Progenitor cell of endocrine pancreas (in vitro differentiated cells): Measurements from ENCODE around the gene GLRA3. TPM values are rescaled to one million over a fixed set of nuclear protein-coding genes. Genes with fewer than 3 reads are reported as not detected.

Source experiments
- DNase-seq: peaks from one replicate; pipeline ENCODE4 v3.0.0; 2021; ENCODE audit warnings: low spot score; ENCODE audit not compliant: unreplicated experiment
- H3K27ac Mint-ChIP-seq: 2 replicates; pipeline ENCODE4 v1.8.0; 2021; ENCODE audit warnings: mild to moderate bottlenecking, moderate library complexity, mixed read lengths
- H3K27me3 Mint-ChIP-seq: 2 replicates; pipeline ENCODE4 v1.8.0; 2021; ENCODE audit warnings: mixed read lengths
- H3K36me3 Mint-ChIP-seq: 2 replicates; pipeline ENCODE4 v1.8.0; 2022; ENCODE audit warnings: mixed read lengths; ENCODE audit not compliant: insufficient read depth
- H3K4me1 Mint-ChIP-seq: 2 replicates; pipeline ENCODE4 v1.8.0; 2021; ENCODE audit warnings: low read depth, mixed read lengths
- H3K4me3 Mint-ChIP-seq: 2 replicates; pipeline ENCODE4 v1.8.0; 2021; ENCODE audit warnings: low read depth, mild to moderate bottlenecking, moderate library complexity, mixed read lengths
- H3K9me3 Mint-ChIP-seq: 2 replicates; pipeline ENCODE4 v1.8.0; 2021; ENCODE audit warnings: low read depth, mixed read lengths
- total RNA-seq: library from RNA; stranded (reverse); gene quantifications from 2 replicates; pipeline ENCODE4 v1.2.1, GENCODE V29; 2021
- TF ChIP-seq, protein P1 (sequence below): fragments of 200-600 bp; sonication (generic); IDR thresholded peaks from one replicate; pipeline ENCODE4 v1.5.0; 2021; ENCODE audit warnings: antibody characterized with exemption, mild to moderate bottlenecking; ENCODE audit not compliant: unreplicated experiment

GLRA3 gene
- total RNA-seq, 1 donor from 2014 or later = 0.10 TPM

DNA sequence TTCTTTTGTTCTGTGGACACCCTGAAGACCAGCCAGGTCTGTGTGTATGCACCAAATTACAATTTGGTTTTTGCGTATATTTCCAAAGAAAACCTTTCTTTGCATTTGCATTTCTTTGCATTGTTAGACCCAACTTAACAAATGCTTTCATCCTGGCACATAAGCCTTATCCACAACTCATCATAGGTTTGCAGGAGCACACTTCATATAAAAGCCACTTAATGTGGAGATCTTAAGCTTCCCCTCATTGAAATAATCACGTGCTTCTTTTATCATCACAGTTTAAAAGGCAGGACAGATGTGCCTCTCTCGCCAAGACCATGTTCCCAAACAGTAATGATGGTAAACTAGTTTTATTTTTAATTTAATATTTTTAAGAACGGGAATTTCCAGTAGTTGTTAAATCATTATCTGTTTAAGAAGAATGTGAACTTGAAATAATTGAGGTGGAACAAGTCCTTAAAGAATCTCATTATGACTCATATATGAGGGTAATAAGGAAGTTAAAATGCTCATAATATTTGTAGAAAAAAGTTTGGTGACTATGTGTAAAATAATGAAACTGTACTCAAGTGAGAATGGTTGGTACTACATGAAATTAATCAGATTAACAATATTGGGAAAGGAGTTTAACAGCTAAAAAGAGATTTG lies 65.5 kb downstream of the GLRA3 start:
- H3K4me1 Mint-ChIP-seq = no peaks in the 10 kb centered on the region

DNA sequence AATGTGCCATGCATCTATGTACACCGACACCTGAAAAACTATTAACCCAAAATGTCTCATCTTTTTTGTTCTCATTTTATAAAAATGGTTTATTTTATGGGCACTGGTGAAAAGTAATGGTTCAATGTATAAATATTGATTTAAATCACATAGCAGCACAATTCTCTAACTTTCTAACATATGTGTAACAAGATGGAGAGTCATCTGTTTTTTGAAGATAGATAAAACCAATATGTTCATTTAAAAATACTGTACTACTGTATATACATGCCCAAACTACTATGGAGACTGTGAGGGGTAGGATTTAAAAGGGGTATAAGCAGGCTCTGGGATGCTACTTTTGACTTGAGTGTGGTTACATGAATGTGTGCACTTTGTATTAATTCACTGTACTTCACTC lies 67.6 kb downstream of the GLRA3 start:
- no peak overlapping the region for H3K4me3 Mint-ChIP-seq
- TF ChIP-seq, protein P1, sequence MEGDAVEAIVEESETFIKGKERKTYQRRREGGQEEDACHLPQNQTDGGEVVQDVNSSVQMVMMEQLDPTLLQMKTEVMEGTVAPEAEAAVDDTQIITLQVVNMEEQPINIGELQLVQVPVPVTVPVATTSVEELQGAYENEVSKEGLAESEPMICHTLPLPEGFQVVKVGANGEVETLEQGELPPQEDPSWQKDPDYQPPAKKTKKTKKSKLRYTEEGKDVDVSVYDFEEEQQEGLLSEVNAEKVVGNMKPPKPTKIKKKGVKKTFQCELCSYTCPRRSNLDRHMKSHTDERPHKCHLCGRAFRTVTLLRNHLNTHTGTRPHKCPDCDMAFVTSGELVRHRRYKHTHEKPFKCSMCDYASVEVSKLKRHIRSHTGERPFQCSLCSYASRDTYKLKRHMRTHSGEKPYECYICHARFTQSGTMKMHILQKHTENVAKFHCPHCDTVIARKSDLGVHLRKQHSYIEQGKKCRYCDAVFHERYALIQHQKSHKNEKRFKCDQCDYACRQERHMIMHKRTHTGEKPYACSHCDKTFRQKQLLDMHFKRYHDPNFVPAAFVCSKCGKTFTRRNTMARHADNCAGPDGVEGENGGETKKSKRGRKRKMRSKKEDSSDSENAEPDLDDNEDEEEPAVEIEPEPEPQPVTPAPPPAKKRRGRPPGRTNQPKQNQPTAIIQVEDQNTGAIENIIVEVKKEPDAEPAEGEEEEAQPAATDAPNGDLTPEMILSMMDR = no peak
- H3K4me1 Mint-ChIP-seq = peaks cover 4% of the 10 kb centered on the region
- H3K9me3 Mint-ChIP-seq = peaks cover 3% of the 10 kb centered on the region
- no peak overlapping the region for H3K27ac Mint-ChIP-seq
- no peaks in the 10 kb centered on the region for H3K36me3 Mint-ChIP-seq
- H3K27me3 Mint-ChIP-seq = no peaks in the 10 kb centered on the region
- DNase-seq = no peak

More for the DNA sequence above, 65.5 kb downstream of the GLRA3 start:
- Mint-ChIP-seq H3K9me3 (peaks cover 4% of the 10 kb centered on the region), H3K36me3 (no peaks in the 10 kb centered on the region), H3K4me3 (no peak overlapping the region), H3K27me3 (no peaks in the 10 kb centered on the region), H3K27ac (no peak overlapping the region)
- no peak for DNase-seq
- TF ChIP-seq, protein P1 = no peak

DNA sequence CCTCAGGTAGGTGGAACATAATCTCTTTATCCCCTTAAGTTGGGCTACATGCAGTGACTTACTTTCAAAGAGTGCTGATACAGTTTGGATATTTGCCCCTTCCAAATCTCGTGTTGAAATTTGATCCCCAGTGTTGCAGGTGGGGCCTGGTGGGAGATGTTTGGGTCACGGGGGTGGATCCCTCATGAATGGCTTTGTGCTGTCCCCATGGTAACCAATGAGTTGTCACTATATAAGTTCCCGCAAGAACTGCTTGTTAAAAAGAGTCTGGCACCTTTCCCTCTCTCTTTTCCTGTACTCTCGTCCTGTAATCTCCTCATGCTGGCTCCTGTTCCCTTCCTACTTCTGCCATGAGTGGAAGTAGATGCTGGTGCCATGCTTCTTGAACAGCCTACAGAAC lies 71.3 kb downstream of the GLRA3 start:
- Mint-ChIP-seq H3K4me3 (no peak overlapping the region), H3K27ac (no peak overlapping the region)

DNA sequence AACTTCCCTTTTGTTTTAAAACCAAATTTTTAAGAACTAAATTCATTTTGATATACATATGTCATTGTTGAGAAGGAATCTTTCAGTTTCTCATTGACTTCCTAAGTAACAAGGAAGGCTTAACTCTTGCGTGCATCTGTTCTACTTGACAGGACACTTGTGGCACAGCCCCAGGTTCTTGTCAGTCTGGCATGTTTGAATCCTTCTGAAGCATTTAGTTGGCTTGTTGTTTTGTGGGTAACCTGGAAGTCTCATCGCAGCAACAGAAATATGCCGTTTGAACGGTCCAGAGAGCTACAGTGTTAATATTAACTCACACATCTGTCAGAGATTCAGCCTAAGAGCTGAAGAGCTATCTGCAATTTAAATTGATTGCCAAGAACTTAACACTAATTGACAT lies 76.0 kb downstream of the GLRA3 start:
- no peak for DNase-seq
- no peaks in the 10 kb centered on the region for H3K36me3 Mint-ChIP-seq
- no peak overlapping the region for H3K4me3 Mint-ChIP-seq
- H3K27me3 Mint-ChIP-seq = no peaks in the 10 kb centered on the region
- H3K27ac Mint-ChIP-seq = no peak overlapping the region
- TF ChIP-seq, protein P1 = no peak
- H3K4me1 Mint-ChIP-seq = peaks cover 4% of the 10 kb centered on the region
- H3K9me3 Mint-ChIP-seq = peaks cover 3% of the 10 kb centered on the region

More for the DNA sequence above, 71.3 kb downstream of the GLRA3 start:
- Mint-ChIP-seq H3K36me3 (no peaks in the 10 kb centered on the region), H3K9me3 (peaks cover 3% of the 10 kb centered on the region), H3K27me3 (no peaks in the 10 kb centered on the region), H3K4me1 (peaks cover 4% of the 10 kb centered on the region)
- no peak for DNase-seq
- TF ChIP-seq, protein P1 = no peak

DNA sequence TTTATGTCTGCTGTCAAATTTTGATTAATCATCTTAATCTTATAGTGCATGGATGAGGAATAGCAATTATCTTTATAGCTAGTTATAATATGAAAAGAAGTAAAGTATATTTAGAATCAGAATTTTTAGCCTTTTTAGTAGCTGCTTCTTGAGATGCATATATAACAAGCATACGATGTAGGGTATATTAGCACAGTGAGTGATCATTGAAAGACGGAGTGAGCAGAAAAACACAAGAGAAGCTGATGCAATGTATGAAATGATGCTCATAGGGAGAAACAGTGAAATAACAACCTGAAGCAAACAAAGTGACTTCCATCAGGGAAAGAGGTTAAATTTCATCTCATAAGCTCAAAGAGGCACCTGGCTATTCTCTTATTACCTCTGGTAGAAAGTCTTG lies 77.0 kb downstream of the GLRA3 start:
- H3K27me3 Mint-ChIP-seq = no peaks in the 10 kb centered on the region
- TF ChIP-seq, protein P1 = no peak
- no peaks in the 10 kb centered on the region for H3K4me1 Mint-ChIP-seq
- H3K36me3 Mint-ChIP-seq = no peaks in the 10 kb centered on the region
- H3K9me3 Mint-ChIP-seq = no peaks in the 10 kb centered on the region
- H3K27ac Mint-ChIP-seq = no peak overlapping the region
- no peak overlapping the region for H3K4me3 Mint-ChIP-seq
- DNase-seq = no peak
